ENCODE measurements around the gene GFOD1. TPM values are rescaled to one million over a fixed set of nuclear protein-coding genes. Genes with fewer than 3 reads are reported as not detected.
"Not testable (repeated sequence)": the region's sequence is repeated elsewhere in the genome, so short reads cannot be mapped to it uniquely, and the experiment has no call there.

The GFOD1 gene
- total RNA-seq, 1 donor from 2014 or later = 17.4 TPM

DNA sequence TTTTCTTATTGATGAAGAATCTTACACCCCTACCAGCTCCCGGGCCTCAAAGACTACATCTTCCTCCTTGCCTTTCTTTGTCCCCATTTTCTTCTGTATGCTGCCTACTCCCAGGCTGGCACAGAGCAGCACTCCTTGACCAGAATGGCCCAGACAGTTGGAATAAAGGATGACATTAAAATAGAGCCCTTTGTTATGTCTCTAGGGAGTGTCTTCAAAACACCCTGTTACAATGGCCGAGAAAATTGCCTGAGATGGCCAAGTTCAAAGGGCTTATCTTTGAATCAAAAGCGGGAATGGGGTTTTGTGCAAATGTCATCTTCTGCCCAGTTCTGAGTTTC lies 80.1 kb downstream of the GFOD1 start:
- DNase-seq (ENCODE audit: low spot score) = no peak

DNA sequence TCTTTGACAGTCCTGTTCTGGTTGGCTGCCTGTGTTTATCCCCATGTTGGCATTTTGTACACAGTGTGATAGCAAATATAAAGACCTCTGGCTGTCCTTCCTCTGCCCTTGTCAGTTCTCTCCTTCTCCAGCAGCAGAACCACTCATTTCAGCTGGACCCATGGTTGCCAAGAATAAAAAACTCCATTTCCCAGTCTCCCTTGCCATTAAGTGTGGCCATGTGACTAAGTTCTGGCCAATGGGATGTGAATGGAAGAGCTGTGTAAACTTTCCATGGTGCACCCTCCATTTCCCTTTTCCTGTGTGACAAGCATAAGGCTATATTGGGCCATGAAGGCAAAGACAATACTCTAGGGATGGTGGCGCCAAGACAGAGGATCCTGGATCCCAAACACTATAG lies 80.6 kb downstream of the GFOD1 start:
- no peak for DNase-seq (ENCODE audit: low spot score)

DNA sequence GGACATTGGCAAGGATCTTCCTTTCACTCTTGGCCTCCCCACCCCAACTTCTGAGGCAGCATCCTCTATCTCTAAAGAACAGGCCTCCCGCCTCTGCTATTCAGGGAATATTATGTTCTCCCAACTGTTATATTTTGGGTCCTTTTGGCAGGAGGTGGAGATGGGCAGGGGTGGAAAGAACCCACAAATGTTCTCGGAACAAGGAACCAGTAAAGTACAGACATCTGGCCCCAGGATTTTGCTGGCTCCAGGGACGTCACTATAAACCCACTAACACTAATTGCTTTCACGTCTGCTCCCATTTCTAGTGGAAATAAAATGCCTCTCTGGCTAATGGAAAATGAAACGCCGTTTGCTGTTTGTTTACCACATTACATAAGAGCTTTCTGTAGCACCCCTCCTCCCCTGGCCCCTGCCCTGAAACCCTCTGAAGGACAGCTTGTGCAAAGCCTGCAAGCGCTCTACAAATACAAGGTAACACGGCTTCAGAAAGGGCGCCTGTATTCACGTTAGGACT lies 81.4 kb downstream of the GFOD1 start:
- no peak for DNase-seq (ENCODE audit: low spot score)

DNA sequence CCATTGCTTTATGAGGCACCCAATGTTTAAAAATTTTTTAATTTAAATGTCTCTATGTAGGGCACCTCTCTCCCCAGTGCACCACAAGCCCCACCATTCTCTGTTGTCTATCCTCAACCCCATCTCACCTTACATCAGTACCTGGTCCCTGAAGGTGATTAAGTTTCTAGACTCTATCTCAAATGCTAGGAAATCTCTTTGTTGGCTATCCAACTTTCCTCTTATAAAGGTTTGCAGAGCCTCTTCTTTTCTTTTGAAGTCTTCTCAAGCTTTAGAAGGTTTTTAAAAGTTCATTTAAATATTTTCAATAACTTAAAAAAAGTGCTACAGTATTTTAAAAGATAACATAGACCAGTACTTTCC lies 82.5 kb downstream of the GFOD1 start:
- DNase-seq (ENCODE audit: low spot score) = no peak

DNA sequence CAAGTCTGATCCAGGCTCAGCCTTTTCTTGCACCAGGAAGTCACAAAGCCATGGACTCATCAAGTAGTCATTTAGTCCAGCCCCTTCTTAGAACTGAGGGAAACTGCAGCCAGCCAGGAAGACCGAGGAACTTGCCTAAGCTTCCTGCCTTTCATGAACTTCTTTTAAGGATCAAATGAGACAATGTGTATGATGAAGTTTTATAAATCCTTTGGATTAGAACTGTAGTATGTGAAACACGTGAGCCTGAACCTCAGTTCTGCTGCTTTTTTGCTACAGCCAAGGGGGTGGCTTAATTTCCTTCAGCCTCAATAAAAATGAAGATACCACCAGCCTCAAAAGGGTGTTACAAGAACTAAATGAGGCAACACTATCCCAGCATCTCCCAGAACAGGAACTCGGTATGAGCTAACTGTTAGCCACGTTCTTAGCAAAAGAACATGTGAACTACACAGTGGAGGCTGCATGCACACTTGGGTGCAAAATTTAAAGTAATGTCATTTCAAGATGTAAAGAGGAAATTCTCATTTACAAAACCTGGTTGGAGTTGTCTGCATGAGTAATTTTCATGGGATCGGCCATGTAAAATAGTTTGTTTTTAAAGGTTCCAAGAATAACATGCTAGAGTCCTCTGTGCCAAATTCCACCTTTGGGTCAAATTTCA lies 83.0 kb downstream of the GFOD1 start:
- no peak for DNase-seq (ENCODE audit: low spot score)

DNA sequence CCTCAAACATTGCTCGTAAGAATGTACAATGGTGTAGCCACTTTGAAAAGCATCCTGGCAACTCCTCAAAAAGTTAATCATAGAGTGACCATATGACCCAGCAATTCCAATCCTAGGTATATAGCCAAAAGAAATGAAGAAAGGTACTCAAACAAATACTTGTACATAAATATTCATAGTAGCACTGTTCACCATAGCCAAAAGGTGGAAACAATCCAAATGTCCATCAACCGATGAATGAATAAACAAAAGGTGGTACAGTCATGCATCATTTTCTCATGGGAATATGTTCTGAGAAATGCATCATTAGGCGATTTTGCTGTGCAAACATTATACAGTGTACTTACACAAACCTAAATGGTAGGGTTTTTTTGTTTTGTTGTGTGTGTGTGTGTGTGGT lies 84.7 kb downstream of the GFOD1 start:
- no peak for DNase-seq (ENCODE audit: low spot score)

DNA sequence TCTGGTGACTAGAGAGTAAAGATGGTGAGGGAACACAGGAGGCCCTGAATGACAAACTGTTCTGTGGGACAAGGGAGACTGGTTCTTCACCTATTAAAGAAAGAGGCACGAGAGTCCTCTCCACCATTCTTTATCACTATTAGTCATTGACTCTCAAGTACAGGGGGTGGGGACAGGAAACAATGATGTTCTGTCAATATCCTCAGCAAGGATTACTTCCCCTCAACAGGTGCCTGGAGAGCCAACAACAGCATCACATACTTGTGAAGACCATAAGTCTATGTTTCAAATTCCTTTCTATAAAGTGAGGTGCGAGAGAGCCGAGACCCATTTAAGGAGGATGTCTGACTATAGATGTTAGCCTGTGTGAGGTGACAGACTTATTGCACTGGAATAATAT lies 86.6 kb downstream of the GFOD1 start:
- no peak for DNase-seq (ENCODE audit: low spot score)

DNA sequence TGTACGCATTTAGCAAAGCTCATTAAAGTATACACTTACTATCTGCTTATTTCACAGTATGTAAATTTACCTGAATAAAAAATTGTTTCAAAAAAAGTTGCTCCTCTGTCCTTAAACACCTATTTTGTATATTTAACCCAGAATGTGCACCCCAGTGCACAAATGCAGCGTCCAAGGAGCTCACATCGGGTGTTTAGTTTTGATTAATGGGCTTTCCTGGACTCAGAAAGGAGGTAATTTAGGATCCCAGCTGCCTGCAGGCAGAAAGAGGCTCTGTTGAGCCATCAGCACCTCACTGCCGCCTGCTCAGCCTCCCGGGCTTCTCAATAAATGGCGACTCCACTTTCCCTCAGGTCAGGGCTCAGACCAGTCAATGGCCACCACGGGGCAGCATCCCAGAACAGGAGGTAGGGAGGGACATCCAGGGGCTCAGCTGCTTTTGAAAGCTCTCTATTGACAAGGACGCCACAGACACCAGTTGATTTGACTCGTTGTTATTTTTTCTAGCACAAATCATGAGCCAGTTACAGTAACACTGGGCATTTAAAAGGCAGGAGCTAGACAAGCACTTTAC lies 88.9 kb downstream of the GFOD1 start:
- no peak for DNase-seq (ENCODE audit: low spot score)

DNA sequence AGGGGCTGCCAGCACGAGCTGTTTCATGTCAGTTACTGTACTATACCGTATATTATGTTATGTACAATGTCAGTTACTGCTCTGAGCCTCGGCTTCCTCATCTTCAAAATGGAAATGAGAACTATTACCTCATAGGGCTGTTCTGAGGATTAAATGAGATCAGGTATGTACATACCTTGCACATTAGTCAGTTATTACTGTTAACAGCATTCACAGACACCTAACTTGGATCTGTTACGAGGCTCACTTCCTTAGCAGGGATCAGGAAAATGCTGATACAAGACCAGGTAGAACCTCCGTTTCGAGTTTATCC lies 89.4 kb downstream of the GFOD1 start:
- no peak for DNase-seq (ENCODE audit: low spot score)

DNA sequence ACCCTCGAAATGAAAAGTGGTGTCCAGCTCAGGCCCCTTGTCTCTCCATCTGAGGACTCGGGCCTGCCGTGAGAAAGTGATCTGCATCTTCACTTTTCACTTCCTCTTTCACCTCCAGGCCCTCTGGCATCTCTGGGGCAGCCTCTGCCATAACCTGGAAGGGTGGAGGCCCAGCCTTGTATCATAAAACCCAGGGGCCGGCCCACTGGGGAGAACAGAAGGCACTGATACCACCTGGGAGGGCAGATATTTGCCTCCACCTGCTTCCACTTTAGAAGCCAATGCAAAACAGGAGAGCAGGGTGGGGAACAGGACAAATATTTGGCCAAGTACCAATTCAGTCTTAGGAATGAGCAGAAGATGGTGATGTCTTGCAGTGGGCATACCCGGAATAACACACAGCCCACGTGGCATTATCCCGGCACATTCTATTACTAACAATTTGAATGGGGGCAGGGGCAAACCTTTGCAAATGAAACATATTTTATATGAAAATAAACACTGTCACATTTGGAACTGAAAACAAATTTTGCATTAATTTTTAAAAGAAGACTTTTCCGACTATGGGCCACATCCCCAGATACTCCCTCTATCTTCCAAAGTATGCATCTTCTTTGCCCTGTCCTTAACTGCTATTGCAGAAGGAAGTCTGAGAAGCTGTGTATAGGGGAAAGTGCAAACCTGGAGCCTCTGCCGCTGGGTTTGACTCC lies 89.9 kb downstream of the GFOD1 start:
- no peak for DNase-seq (ENCODE audit: low spot score)

DNA sequence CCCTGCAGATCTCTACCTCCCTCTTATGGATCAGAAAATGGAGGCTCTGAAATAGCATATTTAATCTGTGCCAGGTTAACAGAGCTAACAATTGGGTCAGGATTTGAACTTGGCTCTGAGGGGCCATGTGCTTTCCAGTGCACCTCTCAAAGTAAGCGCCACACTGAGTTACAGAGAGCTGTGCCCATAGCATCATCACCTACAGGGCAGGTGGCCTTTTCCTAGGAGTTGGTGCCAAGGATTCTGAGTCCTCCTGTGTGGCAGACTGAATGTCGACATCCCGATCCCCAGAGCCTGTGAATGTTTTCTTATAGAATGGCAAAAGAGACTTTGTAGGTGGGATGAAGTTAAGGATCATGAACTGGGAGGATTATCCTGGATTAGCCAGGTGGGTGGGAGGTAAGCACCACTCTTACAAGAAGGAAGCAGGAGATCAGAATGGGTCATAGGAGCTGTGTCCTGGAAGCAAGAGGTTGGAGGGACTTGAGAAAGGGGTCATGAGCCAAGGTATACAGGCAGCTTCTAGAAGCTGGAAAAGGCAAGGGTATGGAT lies 91.1 kb downstream of the GFOD1 start:
- no peak for DNase-seq (ENCODE audit: low spot score)

DNA sequence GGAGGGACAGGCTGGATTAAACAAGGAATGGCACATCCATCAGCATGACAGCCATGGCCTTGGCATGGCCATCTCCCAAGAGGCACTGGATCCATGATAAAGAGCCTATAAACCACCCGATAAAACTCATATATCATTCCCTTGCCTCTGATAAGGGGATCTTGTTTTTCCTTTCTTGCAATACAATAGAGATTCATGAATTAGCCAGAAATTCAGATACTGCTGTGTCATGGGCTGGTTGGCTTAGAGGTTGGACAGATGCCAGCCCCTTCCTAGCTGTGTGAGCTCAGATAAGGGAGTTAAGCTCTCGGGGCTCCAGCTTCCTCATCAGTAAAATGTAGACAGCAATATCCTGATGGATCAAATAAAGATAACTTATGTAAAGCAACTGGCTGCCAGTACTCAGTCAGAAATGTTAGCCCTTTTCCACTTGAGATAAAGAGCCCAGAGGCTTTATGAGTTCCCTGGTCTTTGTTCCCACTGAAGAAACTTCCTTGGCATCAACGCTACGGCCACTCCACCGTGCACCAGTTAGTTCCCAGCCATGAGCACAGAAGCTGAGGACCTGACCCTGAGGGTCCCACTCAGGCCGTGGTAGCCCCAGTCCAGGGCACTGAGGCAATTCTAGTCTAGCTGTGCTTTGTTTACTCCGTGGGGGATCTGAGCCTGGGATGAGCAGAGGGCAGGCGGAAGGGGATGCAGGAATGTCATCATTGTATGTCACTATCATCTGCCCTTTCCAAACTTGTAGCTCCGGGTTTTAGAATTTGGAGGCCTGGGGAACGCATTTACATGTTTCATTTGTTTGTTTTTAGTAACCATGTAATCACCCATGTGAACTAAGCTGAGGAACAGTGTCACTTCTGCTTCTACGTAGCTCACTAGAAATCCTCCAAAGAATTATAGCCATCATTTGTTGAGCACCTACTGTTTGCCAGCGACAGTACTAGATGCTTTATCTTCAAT lies 91.8 kb downstream of the GFOD1 start:
- peak; percentile 81 for DNase-seq (ENCODE audit: low spot score)

DNA sequence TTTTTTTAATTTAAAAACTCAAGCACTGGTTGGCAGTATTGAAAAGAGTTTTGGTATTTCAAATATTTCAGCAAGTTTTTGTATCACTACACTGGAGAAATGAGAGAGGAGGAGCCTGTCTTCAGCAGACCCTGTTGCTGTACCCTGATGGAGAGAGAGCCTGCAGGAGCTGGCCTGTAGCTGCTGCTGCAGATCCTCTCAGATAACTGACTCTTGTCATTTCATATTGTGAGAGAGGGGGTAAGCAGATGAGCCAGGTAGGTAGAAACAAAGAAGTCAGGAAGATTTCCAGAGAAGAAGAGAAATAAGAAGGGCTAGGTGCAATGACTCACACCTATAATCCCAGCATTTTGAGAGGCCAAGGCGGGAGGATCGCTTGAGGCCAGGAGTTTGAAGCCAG lies 94.9 kb downstream of the GFOD1 start:
- no peak for DNase-seq (ENCODE audit: low spot score)

DNA sequence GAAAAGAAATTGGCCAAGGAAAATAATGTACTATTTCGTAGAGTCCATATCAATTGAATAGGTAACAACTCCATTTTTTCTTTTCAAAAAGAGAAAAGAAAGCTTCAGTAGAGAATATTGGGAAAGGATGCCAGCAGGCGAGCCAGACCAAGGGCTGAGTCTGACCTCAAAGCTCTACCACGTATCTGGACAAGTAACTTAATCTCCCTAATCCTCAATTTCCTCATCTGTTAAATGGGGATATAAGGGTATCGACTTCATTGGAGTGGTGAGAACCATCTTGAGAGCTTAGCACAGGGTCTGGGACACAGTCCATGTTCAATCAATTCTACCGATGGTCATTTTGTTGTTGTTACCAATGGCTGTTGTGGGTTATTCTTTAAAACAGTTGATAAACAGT lies 95.9 kb downstream of the GFOD1 start:
- DNase-seq (ENCODE audit: low spot score) = no peak

DNA sequence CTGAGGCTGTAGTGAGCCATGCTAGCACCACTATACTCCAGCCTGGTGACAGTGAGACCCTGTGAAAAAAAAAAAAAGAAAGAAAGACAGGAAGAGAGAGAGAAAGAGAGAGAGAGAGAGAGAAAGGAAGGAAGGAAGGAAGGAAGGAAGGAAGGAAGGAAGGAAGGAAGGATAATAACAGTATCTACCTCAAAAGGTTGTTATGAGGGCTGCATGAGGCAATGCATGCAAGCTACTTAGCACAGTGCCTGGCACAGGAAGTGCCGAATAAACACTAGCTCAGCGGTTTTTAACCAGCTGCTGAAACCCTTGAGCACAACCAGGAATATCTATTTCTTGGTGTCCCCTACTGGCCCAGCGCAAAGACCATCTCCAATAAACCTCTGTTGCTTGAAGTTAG lies 96.7 kb downstream of the GFOD1 start:
- DNase-seq (ENCODE audit: low spot score) = no peak

DNA sequence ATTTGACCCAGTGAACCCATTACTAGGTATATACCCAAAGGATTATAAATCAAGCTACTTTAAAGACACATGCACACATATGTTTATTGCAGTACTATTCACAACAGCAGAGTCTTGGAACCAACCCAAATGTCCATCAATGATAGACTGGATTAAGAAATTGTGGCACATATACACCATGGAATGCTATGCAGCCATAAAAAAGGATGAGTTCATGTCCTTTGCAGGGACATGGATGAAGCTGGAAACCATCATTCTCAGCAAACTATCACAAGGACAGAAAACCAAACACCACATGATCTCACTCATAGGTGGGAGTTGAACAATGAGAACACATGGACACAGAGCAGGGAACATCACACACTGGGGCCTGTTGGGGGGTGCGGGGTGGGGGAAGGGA lies 98.2 kb downstream of the GFOD1 start:
- not testable (repeated sequence) for DNase-seq (ENCODE audit: low spot score)

DNA sequence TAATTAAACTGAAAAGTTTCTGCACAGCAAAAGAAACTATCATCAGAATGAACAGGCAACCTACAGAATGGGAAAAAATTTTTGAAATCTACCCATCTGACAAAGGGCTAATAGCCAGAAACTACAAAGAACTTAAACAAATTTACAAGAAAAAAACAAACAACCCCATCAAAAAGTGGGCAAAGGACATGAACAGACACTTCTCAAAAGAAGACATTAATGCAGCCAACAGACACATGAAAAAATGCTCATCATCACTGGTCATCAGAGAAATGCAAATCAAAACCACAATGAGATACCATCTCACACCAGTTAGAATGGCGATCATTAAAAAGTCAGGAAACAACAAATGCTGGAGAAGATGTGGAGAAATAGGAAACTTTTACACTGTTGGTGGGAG lies 98.6 kb downstream of the GFOD1 start:
- not testable (repeated sequence) for DNase-seq (ENCODE audit: low spot score)

DNA sequence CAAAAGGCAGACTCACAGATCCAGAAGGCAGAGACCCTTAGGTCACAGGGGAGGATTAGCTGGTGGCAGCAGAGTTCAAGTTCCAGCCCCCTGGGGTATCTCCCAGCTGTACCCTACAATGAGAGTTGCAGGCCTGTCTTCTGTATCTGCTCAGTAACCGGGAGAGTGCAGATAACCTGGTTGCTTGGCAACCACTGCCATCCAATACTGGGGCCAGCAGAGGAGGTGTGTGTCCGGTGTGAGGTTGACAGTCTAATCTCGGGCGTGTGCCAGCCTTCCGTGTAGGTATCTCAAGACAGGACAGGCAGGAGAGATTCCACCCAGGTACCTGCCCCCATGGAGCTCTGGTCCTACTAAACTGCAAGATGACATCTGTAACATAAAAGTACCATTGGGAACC lies 102.4 kb downstream of the GFOD1 start:
- peak; percentile 54 for DNase-seq (ENCODE audit: low spot score)

DNA sequence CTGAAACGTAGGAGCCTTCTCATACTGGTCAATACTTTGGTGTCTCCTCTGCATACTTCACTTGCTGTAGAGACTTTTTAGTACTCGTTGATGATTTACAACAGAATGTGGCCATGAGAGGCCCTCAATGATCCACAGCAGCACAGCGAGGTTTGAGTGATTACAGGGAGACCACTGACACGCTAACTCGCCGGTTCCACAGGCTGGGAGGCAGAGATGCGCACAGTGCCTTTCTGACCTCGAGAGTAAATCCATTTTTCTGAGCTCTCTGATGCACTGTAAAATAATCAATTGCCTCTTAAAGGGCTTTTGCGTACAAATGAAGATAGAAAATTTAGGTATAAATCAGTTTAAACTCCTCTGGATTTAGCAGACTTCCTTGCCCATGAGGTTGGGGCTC lies 102.9 kb downstream of the GFOD1 start:
- DNase-seq (ENCODE audit: low spot score) = no peak

DNA sequence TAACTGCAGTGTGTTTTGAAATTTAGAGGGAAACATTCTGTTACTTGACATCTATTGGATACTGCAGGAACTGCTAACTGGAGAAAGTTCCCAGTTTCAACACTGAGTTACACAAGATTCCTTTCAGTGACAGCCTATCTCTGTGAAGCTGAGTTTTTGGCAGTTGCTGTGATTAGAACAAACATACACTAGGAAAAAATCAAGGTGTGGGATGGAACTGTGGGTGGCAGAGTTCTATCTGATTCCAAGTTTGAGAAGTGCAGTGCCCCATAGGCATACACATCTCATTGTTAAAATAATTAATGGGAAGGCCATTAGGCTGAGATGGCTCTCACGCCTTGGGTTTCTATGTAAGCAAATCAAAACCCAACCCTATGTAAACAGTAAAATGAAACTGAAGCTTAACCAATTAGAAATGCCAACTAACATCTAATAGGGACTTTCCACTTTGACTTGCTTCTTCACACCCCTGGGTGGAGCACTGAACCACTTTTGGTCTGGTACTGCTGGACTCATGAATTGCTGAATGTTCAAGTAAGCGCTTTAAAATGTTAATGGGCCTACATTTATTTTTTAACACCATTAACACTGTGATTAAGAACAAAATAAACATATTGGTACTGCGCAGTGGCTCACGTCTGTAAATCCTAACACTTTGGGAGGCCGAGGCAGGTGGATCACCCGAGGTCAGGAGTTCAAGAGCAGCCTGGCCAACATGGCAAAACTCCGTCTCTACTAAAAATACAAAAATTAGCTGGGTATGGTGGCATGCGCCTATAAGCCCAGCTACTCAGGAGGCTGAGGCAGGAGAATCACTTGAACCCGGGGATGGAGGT lies 103.9 kb downstream of the GFOD1 start:
- DNase-seq (ENCODE audit: low spot score) = no peak

DNA sequence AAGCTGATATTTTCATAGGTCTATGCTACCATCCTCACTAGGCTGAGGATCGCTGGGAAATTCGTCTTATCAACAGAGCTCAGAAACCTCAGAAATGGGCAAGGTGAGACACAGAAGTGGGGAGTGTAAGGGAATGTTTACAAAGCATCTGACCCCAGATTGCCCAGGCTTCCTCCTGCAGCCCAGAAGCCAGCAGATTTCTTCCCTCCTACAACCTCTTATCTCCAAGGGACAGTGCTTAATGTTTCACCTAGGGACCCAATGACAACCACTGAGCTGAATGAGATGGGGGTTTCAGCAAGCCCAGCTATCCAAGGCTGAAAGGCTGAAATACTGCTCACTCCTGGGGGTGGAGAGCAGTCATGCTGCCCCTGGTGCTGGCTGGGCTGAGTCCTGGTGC lies 106.6 kb downstream of the GFOD1 start:
- DNase-seq (ENCODE audit: low spot score) = no peak
